Mesenchymal stem cell (in vitro differentiated cells and primary cell): ENCODE data around the gene UBE2E1. TPM values are rescaled to one million over a fixed set of nuclear protein-coding genes. Genes with fewer than 3 reads are reported as not detected.

Source experiments
- DNase-seq: peaks from one replicate; pipeline ENCODE4 v3.0.0-alpha.2; 2013
- H2AFZ ChIP-seq: one replicate; pipeline ENCODE4 v1.6.1; 2013; ENCODE audit warnings: low read depth, mild to moderate bottlenecking, control low read depth, inconsistent platforms, low read length, moderate library complexity
- H2AK5ac ChIP-seq: 2 replicates; pipeline ENCODE4 v1.6.1; 2013; ENCODE audit warnings: low read length, moderate library complexity, mild to moderate bottlenecking, inconsistent platforms; ENCODE audit not compliant: severe bottlenecking
- H2BK120ac ChIP-seq: one replicate; pipeline ENCODE4 v1.6.1; 2013; ENCODE audit warnings: low read depth, mild to moderate bottlenecking, inconsistent platforms, low read length, moderate library complexity
- H2BK12ac ChIP-seq, 2 experiments: one replicate each; pipeline ENCODE4 v1.6.1; 2013; ENCODE audit warnings: inconsistent platforms in 2 of 2, low read length in 2 of 2, mild to moderate bottlenecking in 2 of 2, moderate library complexity in 2 of 2, control low read depth in 1 of 2
- H2BK15ac ChIP-seq: one replicate; pipeline ENCODE4 v1.6.1; 2013; ENCODE audit warnings: mild to moderate bottlenecking, low read depth, inconsistent platforms; ENCODE audit not compliant: poor library complexity, severe bottlenecking
- H2BK5ac ChIP-seq: 2 replicates; pipeline ENCODE4 v1.6.1; 2013; ENCODE audit warnings: low read depth, mild to moderate bottlenecking, low read length, control low read depth, inconsistent platforms; ENCODE audit not compliant: poor library complexity, severe bottlenecking
- H3K14ac ChIP-seq, 2 experiments: one replicate each; pipeline ENCODE4 v1.6.1; 2013; ENCODE audit warnings: inconsistent platforms in 2 of 2, low read length in 2 of 2, control low read depth in 1 of 2, mild to moderate bottlenecking in 1 of 2, moderate library complexity in 1 of 2
- H3K18ac ChIP-seq, 2 experiments: one replicate each; pipeline ENCODE4 v1.6.1; 2013; ENCODE audit warnings: inconsistent platforms in 2 of 2, low read length in 2 of 2, control low read depth in 1 of 2, low read depth in 1 of 2, mild to moderate bottlenecking in 1 of 2
- H3K23ac ChIP-seq, 2 experiments: one replicate each; pipeline ENCODE4 v1.6.1; 2013; ENCODE audit warnings: inconsistent platforms in 2 of 2, low read length in 2 of 2, mild to moderate bottlenecking in 2 of 2, moderate library complexity in 2 of 2, control low read depth in 1 of 2
- H3K27ac ChIP-seq: 2 replicates; pipeline ENCODE4 v1.5.1; 2013; ENCODE audit warnings: mild to moderate bottlenecking, moderate library complexity, low read length, control low read depth, inconsistent platforms; ENCODE audit not compliant: poor library complexity, severe bottlenecking
- H3K27me3 ChIP-seq, 2 experiments: 2 replicates each; pipeline versions ENCODE4 v1.6.1 to v1.7.0; 2013; ENCODE audit warnings: low read length in 2 of 2, mild to moderate bottlenecking in 2 of 2, moderate library complexity in 2 of 2, control low read depth in 1 of 2, inconsistent platforms in 1 of 2; ENCODE audit not compliant: control insufficient read depth in 1 of 2, insufficient read depth in 1 of 2
- H3K36me3 ChIP-seq, 2 experiments: 2 replicates each; pipeline versions ENCODE4 v1.6.1 to v1.7.0; 2013; ENCODE audit warnings: low read length in 2 of 2, control low read depth in 1 of 2, inconsistent platforms in 1 of 2, low read depth in 1 of 2, mild to moderate bottlenecking in 1 of 2; ENCODE audit not compliant: insufficient read depth in 2 of 2, control insufficient read depth in 1 of 2
- H3K4ac ChIP-seq, 2 experiments: one replicate each; pipeline ENCODE4 v1.6.1; 2013; ENCODE audit warnings: inconsistent platforms in 2 of 2, low read length in 2 of 2, mild to moderate bottlenecking in 2 of 2, moderate library complexity in 2 of 2, control low read depth in 1 of 2, low read depth in 1 of 2
- H3K4me1 ChIP-seq: 2 replicates; pipeline ENCODE4 v1.6.1; 2013; ENCODE audit warnings: low read depth, low read length, control low read depth; ENCODE audit not compliant: control insufficient read depth, insufficient read depth
- H3K4me2 ChIP-seq: 2 replicates; pipeline ENCODE4 v1.6.1; 2013; ENCODE audit warnings: low read length, mild to moderate bottlenecking, inconsistent platforms; ENCODE audit not compliant: poor library complexity, severe bottlenecking
- H3K4me3 ChIP-seq, 2 experiments: 2 replicates each; pipeline versions ENCODE4 v1.5.1 to v1.7.0; 2013; ENCODE audit warnings: low read length in 2 of 2, mild to moderate bottlenecking in 2 of 2, control low read depth in 1 of 2, low read depth in 1 of 2; ENCODE audit not compliant: insufficient read depth in 1 of 2
- H3K79me1 ChIP-seq: replicated peaks from 2 replicates; pipeline ENCODE4 v1.6.1; 2013; ENCODE audit warnings: mild to moderate bottlenecking, control low read depth, low read length, inconsistent platforms; ENCODE audit not compliant: poor library complexity, severe bottlenecking
- H3K9ac ChIP-seq: 2 replicates; pipeline ENCODE4 v1.7.0; 2013; ENCODE audit warnings: mild to moderate bottlenecking, low read length, moderate library complexity
- H3K9me3 ChIP-seq: 2 replicates; pipeline ENCODE4 v1.7.0; 2013; ENCODE audit warnings: mild to moderate bottlenecking, low read length; ENCODE audit not compliant: control insufficient read depth
- H4K8ac ChIP-seq: one replicate; pipeline ENCODE4 v1.6.1; 2013; ENCODE audit warnings: inconsistent platforms, mild to moderate bottlenecking, low read length, moderate library complexity
- H4K91ac ChIP-seq: one replicate; pipeline ENCODE4 v1.6.1; 2013; ENCODE audit warnings: mild to moderate bottlenecking, low read length, inconsistent platforms
- WGBS: methylation state at CpG from one replicate; pipeline ENCODE4 v1.1.7; 2013; ENCODE audit warnings: mixed read lengths; 5-methylcytosine and 5-hydroxymethylcytosine counted together
- polyA plus RNA-seq, 2 experiments: library from polyadenylated mRNA; stranded (reverse); fragments of 200-250 nt; gene quantifications; one replicate each; pipeline ENCODE4 v1.2.3, GENCODE V29; 2013

The UBE2E1 gene
- polyA plus RNA-seq (2013, experiment 1 of 2) = 181 TPM
- polyA plus RNA-seq (2013, experiment 2 of 2) = 175 TPM

GRCh38 chr3:23805633-23806533 lies at the start of gene UBE2E1:
TSS of gene UBE2E1 (plus strand) at chr3:23805955. CDS start at chr3:23807270, 1,315 bp downstream.
- Histone ChIP-seq H3K14ac (peak within 1 kb of the TSS in 1 of 2 experiments; percentile 79), H3K4me2 (peak within 1 kb of the TSS; percentile 79), H3K4ac (peak within 1 kb of the TSS in 1 of 2 experiments; percentile 79), H4K8ac (peak within 1 kb of the TSS; percentile 69), H4K91ac (peak within 1 kb of the TSS; percentile 71), H2AFZ (peak within 1 kb of the TSS; percentile 63), H3K36me3 (no peaks in the 10 kb centered on the region), H3K79me1 (peaks cover 4% of the 10 kb centered on the region), H3K9me3 (no peaks in the 10 kb centered on the region), H3K4me1 (peaks cover 4% of the 10 kb centered on the region), H3K9ac (peak within 1 kb of the TSS; percentile 86), H2BK120ac (peak within 1 kb of the TSS; percentile 99), H3K27ac (no peak within 1 kb of the TSS), H2AK5ac (no peak within 1 kb of the TSS), H3K23ac (no peak within 1 kb of the TSS), H2BK12ac (no peak within 1 kb of the TSS), H3K4me3 (peak within 1 kb of the TSS; percentile 87 to 89), H2BK15ac (peak within 1 kb of the TSS; percentile 97), H3K18ac (peak within 1 kb of the TSS; percentile 88 to 92), H2BK5ac (peak within 1 kb of the TSS; percentile 66), H3K27me3 (no peaks in the 10 kb centered on the region)
- WGBS = 0% methylated on average over 19 of the region's 82 CpGs
- peak; percentile 85 for DNase-seq

GRCh38 chr3:23756206-23756840 lies 49.4 kb upstream of the UBE2E1 start:
- no peak overlapping the region for H3K14ac ChIP-seq
- H4K91ac ChIP-seq = no peak overlapping the region
- H3K4ac ChIP-seq = no peak overlapping the region
- H3K27ac ChIP-seq = no peak overlapping the region
- H3K4me3 ChIP-seq = no peak overlapping the region
- H4K8ac ChIP-seq = no peak overlapping the region
- no peak overlapping the region for H2BK15ac ChIP-seq
- no peaks in the 10 kb centered on the region for H3K36me3 ChIP-seq
- H3K79me1 ChIP-seq = no peaks in the 10 kb centered on the region
- H2BK120ac ChIP-seq = no peak overlapping the region
- H2BK5ac ChIP-seq = no peak overlapping the region
- WGBS = 87% methylated on average over 3 of the region's 3 CpGs
- DNase-seq = no peak
- no peak overlapping the region for H2AFZ ChIP-seq
- H3K9me3 ChIP-seq = no peaks in the 10 kb centered on the region
- no peaks in the 10 kb centered on the region for H3K27me3 ChIP-seq
- no peak overlapping the region for H3K18ac ChIP-seq
- no peak overlapping the region for H3K23ac ChIP-seq
- peaks cover 3% of the 10 kb centered on the region for H3K4me1 ChIP-seq
- H3K4me2 ChIP-seq = no peak overlapping the region
- no peak overlapping the region for H2BK12ac ChIP-seq
- H2AK5ac ChIP-seq = no peak overlapping the region
- H3K9ac ChIP-seq = no peak overlapping the region

DNA sequence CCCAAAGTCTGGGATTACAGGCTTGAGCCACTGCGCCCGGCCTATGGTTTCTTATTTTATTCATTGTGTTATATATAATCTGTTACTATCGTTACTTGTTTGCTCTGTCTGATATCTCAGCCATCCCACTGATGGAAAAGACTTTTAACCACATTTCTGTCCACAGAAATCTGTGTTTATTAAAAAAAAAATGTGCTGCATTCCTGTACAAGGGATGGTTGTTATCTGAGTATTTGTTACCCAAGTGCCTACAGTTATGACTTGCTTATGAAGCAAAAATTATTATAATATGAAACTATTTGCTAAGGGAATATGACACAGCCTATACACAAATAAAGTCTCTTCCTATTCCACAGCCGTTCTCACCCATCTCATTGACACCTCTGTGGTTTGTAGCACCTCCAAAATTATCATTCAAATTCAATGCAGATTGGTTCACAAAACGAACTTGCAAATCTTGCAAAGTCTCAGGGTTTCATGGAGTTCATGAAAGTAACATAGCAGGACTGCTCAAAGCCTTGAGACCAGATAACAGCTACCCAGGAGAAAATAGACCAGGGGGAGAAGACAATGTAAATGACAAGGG lies 47.4 kb upstream of the UBE2E1 start:
- Histone ChIP-seq H2BK15ac (no peak overlapping the region), H3K4me3 (no peak overlapping the region), H3K18ac (no peak overlapping the region), H4K8ac (no peak overlapping the region), H2AK5ac (no peak overlapping the region), H3K4me2 (no peak overlapping the region), H2AFZ (no peak overlapping the region), H4K91ac (no peak overlapping the region), H3K27me3 (no peaks in the 10 kb centered on the region), H3K9ac (no peak overlapping the region), H3K4me1 (peaks cover 2% of the 10 kb centered on the region), H3K23ac (no peak overlapping the region), H3K27ac (no peak overlapping the region), H3K4ac (no peak overlapping the region), H3K14ac (no peak overlapping the region), H2BK12ac (no peak overlapping the region), H3K36me3 (no peaks in the 10 kb centered on the region), H2BK120ac (no peak overlapping the region), H3K9me3 (no peaks in the 10 kb centered on the region), H3K79me1 (no peaks in the 10 kb centered on the region), H2BK5ac (no peak overlapping the region)
- DNase-seq = no peak
- 74% methylated on average over 2 of the region's 5 CpGs for WGBS

GRCh38 chr3:23760325-23760724 lies 45.4 kb upstream of the UBE2E1 start:
- Histone ChIP-seq H3K18ac (no peak overlapping the region), H3K27ac (no peak overlapping the region), H3K4me1 (peaks cover 2% of the 10 kb centered on the region), H3K36me3 (no peaks in the 10 kb centered on the region), H3K4ac (no peak overlapping the region), H2AK5ac (no peak overlapping the region), H3K4me3 (no peak overlapping the region), H2BK120ac (no peak overlapping the region), H3K9ac (no peak overlapping the region), H3K79me1 (no peaks in the 10 kb centered on the region), H3K23ac (no peak overlapping the region), H2BK5ac (no peak overlapping the region), H2BK12ac (no peak overlapping the region), H3K4me2 (no peak overlapping the region), H2AFZ (no peak overlapping the region), H2BK15ac (no peak overlapping the region), H4K91ac (no peak overlapping the region), H3K9me3 (no peaks in the 10 kb centered on the region), H3K27me3 (no peaks in the 10 kb centered on the region), H4K8ac (no peak overlapping the region), H3K14ac (no peak overlapping the region)
- no peak for DNase-seq
- 92% methylated on average over 1 of the region's 3 CpGs for WGBS
